Trophoblast cell (in vitro differentiated cells and primary cell): ENCODE data around the gene CETP.

Source experiments
- DNase-seq, 2 donors: peaks; one replicate each; pipeline ENCODE4 v3.0.0-alpha.2; 2016
- H2AFZ ChIP-seq: 2 replicates; pipeline ENCODE4 v1.6.1; 2013; ENCODE audit warnings: low read length, moderate library complexity, mild to moderate bottlenecking; ENCODE audit not compliant: insufficient read depth, poor library complexity
- H2AK5ac ChIP-seq: 2 replicates; pipeline ENCODE4 v1.6.1; 2013; ENCODE audit warnings: mild to moderate bottlenecking, low read length
- H2BK120ac ChIP-seq: 2 replicates; pipeline ENCODE4 v1.6.1; 2013; ENCODE audit warnings: low read length, mild to moderate bottlenecking, moderate library complexity; ENCODE audit not compliant: insufficient read depth, poor library complexity
- H2BK12ac ChIP-seq: 2 replicates; pipeline ENCODE4 v1.6.1; 2013; ENCODE audit warnings: mild to moderate bottlenecking, low read length, moderate library complexity
- H2BK5ac ChIP-seq: 2 replicates; pipeline ENCODE4 v1.6.1; 2013; ENCODE audit warnings: low read length, low read depth, moderate library complexity, mild to moderate bottlenecking; ENCODE audit not compliant: poor library complexity
- H3K14ac ChIP-seq: 2 replicates; pipeline ENCODE4 v1.6.1; 2013; ENCODE audit warnings: mild to moderate bottlenecking, low read length
- H3K18ac ChIP-seq: 2 replicates; pipeline ENCODE4 v1.6.1; 2013; ENCODE audit warnings: mild to moderate bottlenecking, low read length
- H3K23ac ChIP-seq: 2 replicates; pipeline ENCODE4 v1.6.1; 2013; ENCODE audit warnings: low read length
- H3K27ac ChIP-seq: 2 replicates; pipeline ENCODE4 v1.5.1; 2013; ENCODE audit warnings: low read depth, mild to moderate bottlenecking, inconsistent platforms, low read length, moderate library complexity
- H3K27me3 ChIP-seq: 2 replicates; pipeline ENCODE4 v1.6.1; 2013; ENCODE audit warnings: inconsistent platforms, mild to moderate bottlenecking, low read length, moderate library complexity; ENCODE audit not compliant: insufficient read depth
- H3K36me3 ChIP-seq, 2 experiments: 1 replicate in 1 of 2; 2 replicates in 1 of 2; pipeline ENCODE4 v1.6.1; 2013; ENCODE audit warnings: low read length in 2 of 2, mild to moderate bottlenecking in 2 of 2, moderate library complexity in 1 of 2; ENCODE audit not compliant: insufficient read depth in 2 of 2, control insufficient read depth in 1 of 2
- H3K4ac ChIP-seq: 2 replicates; pipeline ENCODE4 v1.6.1; 2013; ENCODE audit warnings: low read depth, mild to moderate bottlenecking, low read length, moderate library complexity
- H3K4me1 ChIP-seq, 2 experiments: 1 replicate in 1 of 2; 2 replicates in 1 of 2; pipeline ENCODE4 v1.6.1; 2013; ENCODE audit warnings: low read length in 2 of 2, mild to moderate bottlenecking in 2 of 2, moderate library complexity in 1 of 2; ENCODE audit not compliant: insufficient read depth in 2 of 2, control insufficient read depth in 1 of 2
- H3K4me2 ChIP-seq: 2 replicates; pipeline ENCODE4 v1.6.1; 2013; ENCODE audit warnings: inconsistent platforms, mild to moderate bottlenecking, low read length, moderate library complexity
- H3K4me3 ChIP-seq: 2 replicates; pipeline ENCODE4 v1.5.1; 2013; ENCODE audit warnings: mild to moderate bottlenecking, low read depth, low read length, inconsistent platforms
- H3K79me1 ChIP-seq: one replicate; pipeline ENCODE4 v1.6.1; 2013; ENCODE audit warnings: low read length
- H3K79me2 ChIP-seq: 2 replicates; pipeline ENCODE4 v1.6.1; 2013; ENCODE audit warnings: low read length, mild to moderate bottlenecking; ENCODE audit not compliant: control insufficient read depth, insufficient read depth, poor library complexity
- H3K9ac ChIP-seq: 2 replicates; pipeline ENCODE4 v1.6.1; 2013; ENCODE audit warnings: mild to moderate bottlenecking, low read length
- H3K9me3 ChIP-seq: 2 replicates; pipeline ENCODE4 v1.6.1; 2013; ENCODE audit warnings: low read depth, mild to moderate bottlenecking, control low read depth, inconsistent platforms, low read length; ENCODE audit not compliant: insufficient read depth
- H4K12ac ChIP-seq: 2 replicates; pipeline ENCODE4 v1.6.1; 2013; ENCODE audit warnings: low read depth, mild to moderate bottlenecking, low read length, moderate library complexity
- H4K8ac ChIP-seq: 2 replicates; pipeline ENCODE4 v1.6.1; 2013; ENCODE audit warnings: low read depth, mild to moderate bottlenecking, low read length, moderate library complexity
- H4K91ac ChIP-seq: one replicate; pipeline ENCODE4 v1.6.1; 2013; ENCODE audit warnings: low read depth, mild to moderate bottlenecking, low read length, moderate library complexity
- WGBS: extraction: QIAGEN DNeasy Blood & Tissue Kit; methylation state at CpG from one replicate; pipeline ENCODE4 v1.1.7; 2013; ENCODE audit warnings: missing lambda C conversion rate; ENCODE audit not compliant: insufficient read length, insufficient coverage; ENCODE audit errors: extremely low coverage; 5-methylcytosine and 5-hydroxymethylcytosine counted together

CETP gene

DNA sequence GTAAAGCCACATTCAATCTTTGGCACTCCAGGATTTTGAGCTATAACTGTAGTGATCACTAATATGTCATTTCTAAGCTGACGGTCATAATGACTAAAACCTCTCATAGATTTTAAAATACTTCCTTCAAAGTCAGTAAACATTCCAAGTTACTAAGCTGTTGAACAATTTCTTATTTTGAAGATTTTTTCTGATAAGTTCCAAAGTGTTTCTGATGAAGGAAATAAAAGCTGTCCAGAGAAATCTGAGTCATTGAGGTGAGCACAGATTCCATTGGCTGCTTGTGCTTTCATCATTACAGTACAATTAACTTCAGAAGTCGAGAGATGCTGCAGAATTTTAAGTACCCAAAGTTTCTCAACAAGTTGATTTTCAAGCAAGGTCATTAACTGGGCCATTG lies 51.5 kb downstream of the CETP start:
- no peak overlapping the region for H3K4me2 ChIP-seq
- no peak overlapping the region for H2BK120ac ChIP-seq
- H3K27me3 ChIP-seq = no peaks in the 10 kb centered on the region
- H3K9me3 ChIP-seq = no peaks in the 10 kb centered on the region
- no peak overlapping the region for H4K91ac ChIP-seq
- no peak overlapping the region for H3K9ac ChIP-seq
- no peak overlapping the region for H4K8ac ChIP-seq
- WGBS = no CpG with 5 or more reads among the region's 2 CpGs
- H2AFZ ChIP-seq = no peak overlapping the region
- no peak overlapping the region for H2AK5ac ChIP-seq
- no peak overlapping the region for H3K4me3 ChIP-seq
- no peak overlapping the region for H3K18ac ChIP-seq
- no peak overlapping the region for H2BK5ac ChIP-seq
- H3K23ac ChIP-seq = no peak overlapping the region
- H2BK12ac ChIP-seq = no peak overlapping the region
- no peaks in the 10 kb centered on the region for H3K36me3 ChIP-seq
- H3K79me2 ChIP-seq = no peaks in the 10 kb centered on the region
- H4K12ac ChIP-seq = no peak overlapping the region
- no peak overlapping the region for H3K27ac ChIP-seq
- no peak overlapping the region for H3K4ac ChIP-seq
- H3K4me1 ChIP-seq = no peaks in the 10 kb centered on the region
- H3K14ac ChIP-seq = no peak overlapping the region
- peak; percentile 33 to 68 for DNase-seq
- no peaks in the 10 kb centered on the region for H3K79me1 ChIP-seq

DNA sequence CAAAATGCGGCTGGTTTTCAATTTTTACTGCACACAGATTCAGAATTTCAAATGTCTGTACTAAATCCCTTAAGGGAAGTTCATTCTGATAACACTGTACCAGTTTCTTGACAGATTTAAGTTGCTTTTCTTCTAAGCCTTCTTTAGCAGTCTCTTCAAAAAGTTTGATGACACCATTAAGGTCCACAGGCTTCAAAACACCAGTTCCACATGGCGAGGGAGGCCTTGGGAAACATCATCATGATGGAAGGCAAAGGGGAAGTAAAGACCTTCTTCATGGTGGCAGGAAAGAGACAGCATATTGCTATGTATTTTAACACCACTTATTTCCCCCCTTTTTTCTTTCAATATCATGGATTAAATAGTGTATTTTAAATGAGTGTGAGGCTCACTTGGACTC lies 52.2 kb downstream of the CETP start:
- H3K4me3 ChIP-seq = no peak overlapping the region
- no peak overlapping the region for H3K27ac ChIP-seq
- H3K79me1 ChIP-seq = no peaks in the 10 kb centered on the region
- H3K18ac ChIP-seq = no peak overlapping the region
- H3K4me1 ChIP-seq = no peaks in the 10 kb centered on the region
- no peak overlapping the region for H4K8ac ChIP-seq
- no CpG with 5 or more reads among the region's 2 CpGs for WGBS
- H3K36me3 ChIP-seq = no peaks in the 10 kb centered on the region
- no peak overlapping the region for H2BK12ac ChIP-seq
- H3K14ac ChIP-seq = no peak overlapping the region
- no peak overlapping the region for H3K23ac ChIP-seq
- H3K4me2 ChIP-seq = no peak overlapping the region
- H2AFZ ChIP-seq = no peak overlapping the region
- no peak overlapping the region for H4K12ac ChIP-seq
- no peak overlapping the region for H2BK120ac ChIP-seq
- H3K27me3 ChIP-seq = no peaks in the 10 kb centered on the region
- H2AK5ac ChIP-seq = no peak overlapping the region
- H3K4ac ChIP-seq = no peak overlapping the region
- no peaks in the 10 kb centered on the region for H3K79me2 ChIP-seq
- no peaks in the 10 kb centered on the region for H3K9me3 ChIP-seq
- H2BK5ac ChIP-seq = no peak overlapping the region
- DNase-seq = no peak
- H3K9ac ChIP-seq = no peak overlapping the region
- no peak overlapping the region for H4K91ac ChIP-seq

DNA sequence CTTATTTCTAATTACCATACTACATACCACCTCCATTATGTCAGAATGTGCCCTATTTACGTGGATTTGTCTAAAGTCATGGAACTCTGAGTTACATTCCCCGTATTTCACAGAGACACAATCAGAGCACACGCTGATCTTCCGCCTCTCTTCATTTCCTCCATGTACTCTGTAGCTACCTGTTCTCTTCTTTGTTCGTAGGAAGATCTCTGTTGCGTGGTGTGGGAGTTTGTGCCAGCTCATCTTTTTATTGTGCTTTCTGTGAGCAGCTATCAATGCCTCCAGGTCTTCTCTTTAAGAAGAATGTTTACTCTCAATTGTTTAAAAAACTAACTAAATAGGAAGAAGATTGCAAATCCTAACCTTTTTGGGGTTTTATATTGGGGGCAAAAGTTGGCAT lies 54.6 kb downstream of the CETP start:
- Histone ChIP-seq H2BK5ac (no peak overlapping the region), H3K23ac (no peak overlapping the region), H3K36me3 (no peaks in the 10 kb centered on the region), H3K4me3 (no peak overlapping the region), H3K18ac (no peak overlapping the region), H3K79me1 (no peaks in the 10 kb centered on the region), H3K27ac (no peak overlapping the region), H2AFZ (no peak overlapping the region), H4K8ac (no peak overlapping the region), H3K14ac (no peak overlapping the region), H3K4me1 (no peaks in the 10 kb centered on the region), H3K4ac (no peak overlapping the region), H3K9ac (no peak overlapping the region), H3K9me3 (peaks cover 2% of the 10 kb centered on the region), H4K12ac (no peak overlapping the region), H2BK12ac (no peak overlapping the region), H4K91ac (no peak overlapping the region), H2AK5ac (no peak overlapping the region), H3K79me2 (no peaks in the 10 kb centered on the region), H3K4me2 (no peak overlapping the region), H2BK120ac (no peak overlapping the region), H3K27me3 (no peaks in the 10 kb centered on the region)
- DNase-seq = peak in 1 of 2 donors; percentile 10
- no CpG with 5 or more reads among the region's 6 CpGs for WGBS

DNA sequence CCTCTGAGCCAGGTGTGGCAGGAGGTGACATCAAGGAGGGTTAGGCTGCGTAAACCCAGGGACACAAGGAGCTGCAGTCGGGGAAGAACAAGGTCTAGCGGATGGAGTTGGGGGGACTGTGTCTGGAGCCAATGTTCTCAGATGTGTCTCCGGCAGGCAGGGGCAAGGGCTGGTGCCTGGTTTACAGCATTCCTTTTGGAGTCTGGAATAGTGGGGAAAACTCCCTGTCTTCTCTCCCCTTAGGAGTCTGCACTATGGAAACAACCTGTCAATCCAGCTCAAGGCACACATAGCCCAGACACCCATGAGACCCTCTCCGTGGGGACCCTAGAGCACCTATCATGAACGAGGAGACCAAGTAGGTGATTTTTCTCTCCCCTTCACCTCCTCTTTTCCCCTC lies 55.1 kb downstream of the CETP start:
- no CpG with 5 or more reads among the region's 6 CpGs for WGBS
- Histone ChIP-seq H3K4me1 (no peaks in the 10 kb centered on the region), H3K27ac (no peak overlapping the region), H4K8ac (no peak overlapping the region), H3K79me1 (no peaks in the 10 kb centered on the region), H3K79me2 (no peaks in the 10 kb centered on the region), H3K36me3 (no peaks in the 10 kb centered on the region), H4K91ac (no peak overlapping the region), H2BK12ac (no peak overlapping the region), H2AK5ac (no peak overlapping the region), H3K9ac (no peak overlapping the region), H2BK120ac (no peak overlapping the region), H3K18ac (no peak overlapping the region), H2BK5ac (no peak overlapping the region), H3K4ac (no peak overlapping the region), H3K27me3 (no peaks in the 10 kb centered on the region), H2AFZ (no peak overlapping the region), H3K9me3 (peaks cover 4% of the 10 kb centered on the region), H3K14ac (no peak overlapping the region), H3K4me2 (no peak overlapping the region), H4K12ac (no peak overlapping the region), H3K23ac (no peak overlapping the region), H3K4me3 (no peak overlapping the region)
- no peak for DNase-seq
